GM12878 (cell line): Measurements from ENCODE around the gene S100A6. TPM values are rescaled to one million over a fixed set of nuclear protein-coding genes. Genes with fewer than 3 reads are reported as not detected.

Experiments
- ATAC-seq: fragments of 200-7000 bp; cut with Tn5 transposase; 3 replicates; pipeline ENCODE4 v1.9.1; 2020; ENCODE audit warnings: mild to moderate bottlenecking, moderate library complexity
- BruUV-seq: library from RNA; stranded (reverse); fragments of 400-500 nt; replicated peaks from 2 replicates; lab custom pipeline; 2021; lab: Mats Ljungman, UMichigan
- CTCF ChIA-PET: fragments of 300-600 bp; sonication (Branson Sonifier 250); formaldehyde crosslinking; extraction: SDS; loops from one replicate; lab custom pipeline; 2021; ENCODE audit warnings: inconsistent platforms; lab: Yijun Ruan, JAX
- POLR2A ChIA-PET: fragments of 350-600 bp; formaldehyde crosslinking; extraction: SDS; loops from one replicate; lab custom pipeline; 2021; ENCODE audit warnings: inconsistent platforms; lab: Charles Lee
- RAD21 ChIA-PET: fragments of 300-600 bp; sonication (Branson Sonifier 250); formaldehyde crosslinking; loops from one replicate; lab custom pipeline; 2023; ENCODE audit warnings: antibody characterized with exemption; ENCODE audit not compliant: unreplicated experiment; lab: Charles Lee
- SMC1A ChIA-PET: fragments of 300-600 bp; sonication (Branson Sonifier 250); formaldehyde crosslinking; loops from one replicate; lab custom pipeline; 2023; ENCODE audit not compliant: unreplicated experiment, uncharacterized antibody; lab: Charles Lee
- DNase-seq: peaks from one replicate; pipeline ENCODE4 v3.0.0-alpha.2; 2011; ENCODE audit warnings: low read depth, low spot score
- FAIRE-seq: peaks from 3 replicates; lab custom pipeline; 2011; peaks lifted over from hg19 to GRCh38; lab: Jason Lieb, UNC
- H2AFZ ChIP-seq: 2 replicates; pipeline ENCODE4 v1.6.0; 2011; ENCODE audit warnings: low read depth, low read length, control low read depth; ENCODE audit not compliant: control insufficient read depth
- H3K27ac ChIP-seq: 2 replicates; pipeline ENCODE4 v1.5.1; 2011; ENCODE audit warnings: control low read depth; ENCODE audit not compliant: control insufficient read depth, insufficient read depth
- H3K27me3 ChIP-seq, 2 experiments: replicated peaks in 1 of 2; 2 replicates each; pipeline versions ENCODE4 v1.6.0 to v1.6.1; 2011; ENCODE audit warnings: low read length in 1 of 2; ENCODE audit not compliant: control insufficient read depth in 2 of 2, insufficient read depth in 2 of 2
- H3K36me3 ChIP-seq, 2 experiments: 2 replicates each; pipeline ENCODE4 v1.5.1; 2011; ENCODE audit warnings: low read length in 1 of 2; ENCODE audit not compliant: control insufficient read depth in 2 of 2, insufficient read depth in 2 of 2
- H3K4me1 ChIP-seq: 2 replicates; pipeline ENCODE4 v1.6.1; 2011; ENCODE audit warnings: mild to moderate bottlenecking, low read length, moderate library complexity, mixed read lengths; ENCODE audit not compliant: control insufficient read depth, insufficient read depth
- H3K4me2 ChIP-seq: 2 replicates; pipeline ENCODE4 v1.6.0; 2011; ENCODE audit warnings: control low read depth; ENCODE audit not compliant: control insufficient read depth, insufficient read depth
- H3K4me3 ChIP-seq: fragments of 200-600 bp; sonication (generic); 2 replicates; pipeline ENCODE4 v1.5.1; 2016
- H3K79me2 ChIP-seq: 2 replicates; pipeline ENCODE4 v1.6.0; 2011; ENCODE audit warnings: low read length; ENCODE audit not compliant: control insufficient read depth, insufficient read depth
- H3K9ac ChIP-seq: 2 replicates; pipeline ENCODE4 v1.8.0; 2011; ENCODE audit warnings: low read length, control low read depth, mixed read lengths; ENCODE audit not compliant: control insufficient read depth, insufficient read depth
- H3K9me3 ChIP-seq: replicated peaks from 3 replicates; pipeline ENCODE4 v1.5.1; 2011; ENCODE audit warnings: mild to moderate bottlenecking, low read length; ENCODE audit not compliant: control insufficient read depth, insufficient read depth
- H4K20me1 ChIP-seq: 2 replicates; pipeline ENCODE4 v1.6.0; 2011; ENCODE audit not compliant: control insufficient read depth, insufficient read depth
- CHD2 ChIP-seq: IDR thresholded peaks from 2 replicates; pipeline ENCODE4 v1.6.1; 2011; ENCODE audit warnings: low read depth, low read length, improper control_type of control experiment, borderline replicate concordance
- HDAC6 ChIP-seq: fragments of 200-600 bp; sonication (generic); IDR thresholded peaks from one replicate; pipeline ENCODE4 v1.8.0; 2017; ENCODE audit warnings: antibody characterized with exemption; ENCODE audit not compliant: unreplicated experiment
- PML ChIP-seq: IDR thresholded peaks from 2 replicates; pipeline ENCODE4 v1.6.1; 2012; ENCODE audit warnings: low read length, inconsistent platforms
- POU2F2 ChIP-seq: IDR thresholded peaks from 3 replicates; pipeline ENCODE4 v1.6.1; 2011; ENCODE audit warnings: low read depth, mild to moderate bottlenecking, low read length, borderline replicate concordance
- STAT1 ChIP-seq: fragments of 450-650 bp; conservative IDR thresholded peaks from 2 replicates; pipeline ENCODE4 v1.6.1; 2014; ENCODE audit warnings: antibody characterized with exemption, mild to moderate bottlenecking
- WGBS: methylation state at CpG from one replicate; pipeline ENCODE4 v1.1.6; 2016; ENCODE audit warnings: low lambda C conversion rate; ENCODE audit not compliant: insufficient replicate concordance, insufficient coverage; ENCODE audit errors: missing lambda C conversion rate; 5-methylcytosine and 5-hydroxymethylcytosine counted together
- in situ Hi-C: fragments of 300-500 bp; cut with MboI; formaldehyde crosslinking; loops from 9 replicates; pipeline ENCODE4 v1.14.3; 2018; ENCODE audit warnings: mixed read lengths
- intact Hi-C: fragments of 100-400 bp; cut with micrococcal nuclease; formaldehyde crosslinking; loops from one replicate; pipeline ENCODE4 v1.14.2; 2022; ENCODE audit not compliant: unreplicated experiment
- polyA plus RNA-seq, 11 experiments: library from polyadenylated mRNA; depleted of rRNA in 4 of 11; unstranded in 6 of 11; stranded (reverse) in 5 of 11; fragments of >200 nt; fragmentation: Nextera tagmentation in 4 of 11; fragmentation: Illumina TruSeq in 1 of 11; extraction: Ambion mirVana in 4 of 11; extraction: Trizol in 1 of 11; gene quantifications; 1 replicate in 1 of 11; 2 replicates in 10 of 11; pipeline versions ENCODE4 v1.2.1 to v1.2.3, GENCODE V29; 2011 to 2016; ENCODE audit warnings: inconsistent platforms in 2 of 11, missing spikeins in 2 of 11, low read depth in 1 of 11
- total RNA-seq, 4 experiments: library from RNA; depleted of rRNA in 3 of 4; stranded (reverse); fragments of >200 nt in 3 of 4; fragmentation: Illumina TruSeq in 1 of 4; extraction: Trizol in 1 of 4; gene quantifications; 2 replicates each; pipeline versions ENCODE4 v1.2.1 to v1.2.3, GENCODE V29; 2013 to 2021

S100A6 gene
- total and polyA plus RNA-seq, 10 of the 15 experiments (the other 5 are each of a cell fraction or from before 2014, with no cell fraction given): 7.2 to 121 (median 45.7) TPM

DNA sequence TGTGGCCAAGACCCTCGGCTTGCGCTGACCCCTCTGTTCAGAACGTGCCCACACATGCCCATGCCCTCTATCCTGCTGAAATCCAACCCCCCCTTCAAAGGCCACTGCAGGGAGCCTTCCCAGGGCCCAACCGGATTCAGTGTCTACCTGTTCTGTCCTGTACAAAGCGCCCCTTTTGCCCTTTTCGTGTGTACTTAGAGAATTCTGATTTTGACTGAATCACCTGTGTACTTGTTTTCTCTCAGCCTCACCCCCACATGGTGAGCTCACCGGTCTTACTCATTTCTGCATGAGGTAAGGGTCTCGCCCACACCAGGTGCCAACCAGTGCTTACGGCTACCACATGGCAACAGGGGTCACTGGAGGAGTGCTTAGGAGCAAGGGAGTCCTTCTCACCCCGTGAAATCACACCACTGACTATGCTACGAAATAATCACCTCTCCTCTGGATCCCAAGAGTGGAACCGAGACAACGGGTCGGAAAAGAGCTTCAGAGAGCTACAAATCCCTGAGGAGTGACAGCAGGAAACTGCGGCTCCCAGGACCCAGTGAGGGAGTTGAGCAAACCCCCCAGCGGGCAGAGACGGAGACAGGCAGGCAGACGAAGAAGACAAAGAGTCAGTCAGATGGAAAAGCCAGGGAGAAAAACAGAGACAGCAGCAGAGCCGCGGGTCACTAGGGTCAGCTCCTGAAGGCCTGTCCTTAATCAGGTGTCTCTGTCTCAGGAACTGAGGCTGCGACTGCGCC is 32.0 kb upstream of the S100A6 start:
- in situ Hi-C loops: no loop called here
- H3K9ac ChIP-seq: no peak overlapping the region

More for the DNA sequence above, 32.0 kb upstream of the S100A6 start:
- SMC1A ChIA-PET: interaction anchor here (0.6 to 4.0 kb wide), 16 partner anchors 9 to 435 kb away, joined by 3 to 72 read pairs (median 4); partner anchors contain the start of genes S100A3, S100A4 and S100A6
- H2AFZ ChIP-seq: no peak overlapping the region
- H4K20me1 ChIP-seq: no peaks in the 10 kb centered on the region
- peaks cover 19% of the 10 kb centered on the region for H3K4me1 ChIP-seq
- no peak overlapping the region for H3K4me3 ChIP-seq
- RAD21 ChIA-PET: interaction anchor here (0.9 to 4.3 kb wide), 9 partner anchors 23 to 213 kb away, joined by 3 to 74 read pairs (median 5); partner anchors contain the start of genes S100A1, S100A13 and S100A6
- POLR2A ChIA-PET: interaction anchor here (0.9 to 1.8 kb wide), 3 partner anchors 28 to 35 kb away, joined by 3 to 8 read pairs (median 5); partner anchors contain the start of gene S100A6
- H3K4me2 ChIP-seq: no peak overlapping the region
- CTCF ChIA-PET: interaction anchor here (0.6 to 7.5 kb wide), 33 partner anchors 11 to 590 kb away, joined by 3 to 216 read pairs (median 5); partner anchors contain the start of genes PGLYRP4, RAB13, S100A1 and S100A14
- no peaks in the 10 kb centered on the region for H3K36me3 ChIP-seq
- ATAC-seq: no peak
- BruUV-seq: no TSS peak
- WGBS: 65% methylated on average over 22 of the region's 22 CpGs
- DNase-seq: no peak
- TF ChIP-seq PML: no peak
- no peak for TF ChIP-seq HDAC6
- no peak for TF ChIP-seq CHD2
- no peak for TF ChIP-seq STAT1
- no peak for TF ChIP-seq POU2F2
- H3K79me2 ChIP-seq: no peaks in the 10 kb centered on the region
- no peaks in the 10 kb centered on the region for H3K9me3 ChIP-seq
- intact Hi-C loops: loop anchor here (1.0 to 5.0 kb wide), 4 partner anchors 35 to 215 kb away; no protein-coding TSS in a partner anchor
- no peak for FAIRE-seq
- no peaks in the 10 kb centered on the region for H3K27me3 ChIP-seq
- no peak overlapping the region for H3K27ac ChIP-seq
